Uterus (tissue), 2 donors: Measurements from ENCODE around the gene FXR1.

Experiments used
- CTCF ChIP-seq, 4 experiments: fragments of 200-600 bp in 2 of 4; fragments of 450-650 bp in 2 of 4; sonication (generic) in 2 of 4; IDR thresholded peaks; one replicate each; pipeline ENCODE4 v1.5.1; 2016 to 2019; ENCODE audit warnings: antibody characterized with exemption in 4 of 4, mild to moderate bottlenecking in 2 of 4, moderate library complexity in 1 of 4
- POLR2A ChIP-seq, 2 donors: fragments of 450-650 bp; IDR thresholded peaks; one replicate each; pipeline ENCODE4 v1.6.1; 2016; ENCODE audit warnings: antibody characterized with exemption in 2 of 2, mild to moderate bottlenecking in 1 of 2, moderate library complexity in 1 of 2

DNA sequence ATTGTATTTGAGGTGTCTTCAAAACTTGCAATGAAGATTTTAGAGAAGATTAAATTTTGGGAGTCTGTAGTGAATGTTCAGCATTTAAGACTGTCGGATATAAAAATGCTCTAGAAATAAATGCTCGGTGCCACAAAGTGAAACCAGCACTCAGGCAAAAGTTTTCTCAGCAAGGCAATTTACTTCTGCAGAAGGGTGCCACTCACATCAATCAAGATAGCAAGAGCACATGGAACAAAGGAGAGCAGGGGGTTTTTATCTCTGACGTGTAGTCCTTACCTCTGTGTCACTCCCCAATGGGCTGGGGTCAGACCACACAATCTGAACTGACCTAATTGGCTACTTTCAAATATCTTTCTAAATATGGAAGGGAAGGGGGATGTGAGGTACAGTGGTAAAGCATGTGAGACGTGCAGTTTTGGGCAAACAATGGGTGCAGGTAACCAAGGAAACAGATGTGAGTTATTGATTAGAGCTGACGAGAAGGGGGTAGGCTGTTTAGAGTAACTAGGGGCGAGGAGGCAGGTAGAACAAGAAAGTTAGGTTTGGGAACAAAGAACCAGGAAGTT lies 23.4 kb upstream of the FXR1 start:
- TF ChIP-seq CTCF (IDR thresholded peaks at IDR 0.05) (no peak), POLR2A (IDR thresholded peaks at IDR 0.05) (no peak)
